Astrocyte (in vitro differentiated cells and primary cell): ENCODE data around the gene NXNL2. TPM values are rescaled to one million over a fixed set of nuclear protein-coding genes. Genes with fewer than 3 reads are reported as not detected.

Experiments used
- DNase-seq: peaks from one replicate; pipeline ENCODE4 v3.0.0-alpha.2; 2010; ENCODE audit warnings: low read depth
- FAIRE-seq: peaks from 2 replicates; lab custom pipeline; 2011; peaks lifted over from hg19 to GRCh38; lab: Jason Lieb, UNC
- H2AFZ ChIP-seq: 2 replicates; pipeline ENCODE4 v1.6.0; 2012; ENCODE audit warnings: low read depth, low read length, inconsistent platforms
- H3K27ac ChIP-seq: 2 replicates; pipeline ENCODE4 v1.5.1; 2011; ENCODE audit warnings: low read depth, low read length, inconsistent platforms
- H3K27me3 ChIP-seq: 2 replicates; pipeline ENCODE4 v1.6.0; 2011; ENCODE audit warnings: low read length, inconsistent platforms; ENCODE audit not compliant: insufficient read depth
- H3K36me3 ChIP-seq: 2 replicates; pipeline ENCODE4 v1.5.1; 2011; ENCODE audit warnings: low read length, inconsistent platforms; ENCODE audit not compliant: insufficient read depth
- H3K4me1 ChIP-seq: 2 replicates; pipeline ENCODE4 v1.5.1; 2011; ENCODE audit warnings: low read length, inconsistent platforms; ENCODE audit not compliant: insufficient read depth
- H3K4me2 ChIP-seq: 2 replicates; pipeline ENCODE4 v1.6.0; 2012; ENCODE audit warnings: low read length, inconsistent platforms
- H3K4me3 ChIP-seq: 2 replicates; pipeline ENCODE4 v1.5.1; 2011; ENCODE audit warnings: low read depth, mild to moderate bottlenecking, low read length, inconsistent platforms; ENCODE audit not compliant: insufficient read depth
- H3K79me2 ChIP-seq: 2 replicates; pipeline ENCODE4 v1.6.0; 2012; ENCODE audit warnings: mild to moderate bottlenecking, low read length, inconsistent platforms; ENCODE audit not compliant: insufficient read depth
- H3K9ac ChIP-seq: 2 replicates; pipeline ENCODE4 v1.6.0; 2012; ENCODE audit warnings: mild to moderate bottlenecking, low read length, inconsistent platforms
- H3K9me3 ChIP-seq: 2 replicates; pipeline ENCODE4 v1.5.1; 2012; ENCODE audit warnings: low read depth, mild to moderate bottlenecking, low read length, inconsistent platforms; ENCODE audit not compliant: insufficient read depth
- H4K20me1 ChIP-seq: 2 replicates; pipeline ENCODE4 v1.6.0; 2012; ENCODE audit warnings: low read length, inconsistent platforms; ENCODE audit not compliant: insufficient read depth
- H3K27ac Mint-ChIP-seq: one replicate; pipeline ENCODE4 v1.8.0; 2021; ENCODE audit warnings: mild to moderate bottlenecking, mixed read lengths; ENCODE audit not compliant: unreplicated experiment
- H3K27me3 Mint-ChIP-seq: one replicate; pipeline ENCODE4 v1.8.0; 2021; ENCODE audit warnings: low read depth, mixed read lengths; ENCODE audit not compliant: unreplicated experiment
- H3K36me3 Mint-ChIP-seq: one replicate; pipeline ENCODE4 v1.8.0; 2021; ENCODE audit warnings: low read depth, mixed read lengths; ENCODE audit not compliant: unreplicated experiment
- H3K4me1 Mint-ChIP-seq: one replicate; pipeline ENCODE4 v1.8.0; 2021; ENCODE audit warnings: low read depth, mixed read lengths; ENCODE audit not compliant: unreplicated experiment
- H3K4me3 Mint-ChIP-seq: one replicate; pipeline ENCODE4 v1.8.0; 2021; ENCODE audit warnings: mild to moderate bottlenecking, moderate library complexity, mixed read lengths; ENCODE audit not compliant: unreplicated experiment
- H3K9me3 Mint-ChIP-seq: one replicate; pipeline ENCODE4 v1.8.0; 2021; ENCODE audit warnings: mild to moderate bottlenecking, mixed read lengths; ENCODE audit not compliant: unreplicated experiment
- CTCF ChIP-seq: IDR thresholded peaks from 2 replicates; pipeline ENCODE4 v1.5.1; 2011; ENCODE audit warnings: low read depth, mild to moderate bottlenecking, inconsistent platforms, low read length, moderate library complexity; ENCODE audit not compliant: insufficient read depth
- EZH2 ChIP-seq: IDR thresholded peaks from 2 replicates; pipeline ENCODE4 v1.6.1; 2012; ENCODE audit warnings: mild to moderate bottlenecking, low read length, inconsistent platforms; ENCODE audit not compliant: insufficient read depth
- total RNA-seq: library from RNA; stranded (reverse); gene quantifications from 2 replicates; pipeline ENCODE4 v1.2.1, GENCODE V29; 2021

The NXNL2 gene
- total RNA-seq, 1 donor from 2014 or later: 1.6 TPM

GRCh38 chr9:88523056-88523455 is 11.9 kb upstream of the NXNL2 start:
- no peaks in the 10 kb centered on the region for H3K27me3 Mint-ChIP-seq
- peak overlapping the region; percentile 9 for H3K4me3 Mint-ChIP-seq

GRCh38 chr9:88524911-88525310 is 10.1 kb upstream of the NXNL2 start:
- no peaks in the 10 kb centered on the region for H4K20me1 ChIP-seq
- no peak overlapping the region for H3K9ac ChIP-seq
- H3K4me3 Mint-ChIP-seq: no peak overlapping the region
- H3K27ac ChIP-seq: no peak overlapping the region
- H2AFZ ChIP-seq: no peak overlapping the region
- peaks cover 3% of the 10 kb centered on the region for H3K9me3 Mint-ChIP-seq
- H3K4me2 ChIP-seq: no peak overlapping the region
- H3K79me2 ChIP-seq: no peaks in the 10 kb centered on the region
- peaks cover 34% of the 10 kb centered on the region for H3K4me1 Mint-ChIP-seq
- no peak overlapping the region for H3K4me3 ChIP-seq
- no peak overlapping the region for H3K27ac Mint-ChIP-seq
- DNase-seq (no peak), FAIRE-seq (no peak)
- no peaks in the 10 kb centered on the region for H3K27me3 Mint-ChIP-seq
- H3K36me3 ChIP-seq: no peaks in the 10 kb centered on the region
- H3K36me3 Mint-ChIP-seq: peaks cover 2% of the 10 kb centered on the region
- TF ChIP-seq EZH2: no peak
- TF ChIP-seq CTCF: no peak
- peaks cover 26% of the 10 kb centered on the region for H3K4me1 ChIP-seq
- no peaks in the 10 kb centered on the region for H3K9me3 ChIP-seq
- no peaks in the 10 kb centered on the region for H3K27me3 ChIP-seq

More at GRCh38 chr9:88523056-88523455, 11.9 kb upstream of the NXNL2 start:
- Histone ChIP-seq H3K9ac (peak overlapping the region; percentile 72), H3K79me2 (no peaks in the 10 kb centered on the region), H3K9me3 (no peaks in the 10 kb centered on the region), H3K4me1 (peaks cover 14% of the 10 kb centered on the region), H3K36me3 (no peaks in the 10 kb centered on the region), H3K27me3 (no peaks in the 10 kb centered on the region), H3K27ac (peak overlapping the region; percentile 81), H3K4me2 (peak overlapping the region; percentile 78), H3K4me3 (peak overlapping the region; percentile 43), H2AFZ (no peak overlapping the region), H4K20me1 (no peaks in the 10 kb centered on the region)
- Mint-ChIP-seq H3K4me1 (peaks cover 20% of the 10 kb centered on the region), H3K27ac (peak overlapping the region; percentile 70), H3K36me3 (peaks cover 2% of the 10 kb centered on the region), H3K9me3 (peaks cover 3% of the 10 kb centered on the region)
- no peak for TF ChIP-seq CTCF
- no peak for TF ChIP-seq EZH2
- DNase-seq (peak; percentile 87), FAIRE-seq (no peak)

- Histone ChIP-seq H3K27me3 (no peaks in the 10 kb centered on the region), H3K4me2 (no peak overlapping the region), H2AFZ (no peak overlapping the region), H3K27ac (no peak overlapping the region), H3K36me3 (no peaks in the 10 kb centered on the region), H4K20me1 (no peaks in the 10 kb centered on the region), H3K4me1 (peaks cover 44% of the 10 kb centered on the region), H3K4me3 (no peak overlapping the region), H3K9ac (no peak overlapping the region), H3K9me3 (no peaks in the 10 kb centered on the region), H3K79me2 (peaks cover 3% of the 10 kb centered on the region)
- H3K27me3 Mint-ChIP-seq: no peaks in the 10 kb centered on the region
- H3K27ac Mint-ChIP-seq: no peak overlapping the region
- H3K36me3 Mint-ChIP-seq: peaks cover 2% of the 10 kb centered on the region
- FAIRE-seq: no peak
- peaks cover 37% of the 10 kb centered on the region for H3K4me1 Mint-ChIP-seq
- TF ChIP-seq CTCF (no peak), EZH2 (no peak)
- H3K4me3 Mint-ChIP-seq: no peak overlapping the region
- H3K9me3 Mint-ChIP-seq: peaks cover 3% of the 10 kb centered on the region
- no peak for DNase-seq
Observed at GRCh38 chr9:88527618-88528017, 7.4 kb upstream of the NXNL2 start.
